Stomach (tissue), 4 donors: ENCODE results near the gene ELOVL1.

Source experiments
- POLR2A ChIP-seq, 4 donors: fragments of 450-650 bp; IDR thresholded peaks; one replicate each; pipeline ENCODE4 v1.6.1; 2016; ENCODE audit warnings: antibody characterized with exemption in 4 of 4, control low read depth in 2 of 4, mild to moderate bottlenecking in 1 of 4, moderate library complexity in 1 of 4
- TF ChIP-seq, protein P1 (sequence below), 7 experiments: fragments of 450-650 bp in 4 of 7; fragments of 200-600 bp in 3 of 7; sonication (generic) in 3 of 7; IDR thresholded peaks; one replicate each; pipeline ENCODE4 v1.5.1; 2016 to 2019; ENCODE audit warnings: antibody characterized with exemption in 7 of 7, control low read depth in 2 of 7, mild to moderate bottlenecking in 1 of 7

- TF ChIP-seq, protein P1, sequence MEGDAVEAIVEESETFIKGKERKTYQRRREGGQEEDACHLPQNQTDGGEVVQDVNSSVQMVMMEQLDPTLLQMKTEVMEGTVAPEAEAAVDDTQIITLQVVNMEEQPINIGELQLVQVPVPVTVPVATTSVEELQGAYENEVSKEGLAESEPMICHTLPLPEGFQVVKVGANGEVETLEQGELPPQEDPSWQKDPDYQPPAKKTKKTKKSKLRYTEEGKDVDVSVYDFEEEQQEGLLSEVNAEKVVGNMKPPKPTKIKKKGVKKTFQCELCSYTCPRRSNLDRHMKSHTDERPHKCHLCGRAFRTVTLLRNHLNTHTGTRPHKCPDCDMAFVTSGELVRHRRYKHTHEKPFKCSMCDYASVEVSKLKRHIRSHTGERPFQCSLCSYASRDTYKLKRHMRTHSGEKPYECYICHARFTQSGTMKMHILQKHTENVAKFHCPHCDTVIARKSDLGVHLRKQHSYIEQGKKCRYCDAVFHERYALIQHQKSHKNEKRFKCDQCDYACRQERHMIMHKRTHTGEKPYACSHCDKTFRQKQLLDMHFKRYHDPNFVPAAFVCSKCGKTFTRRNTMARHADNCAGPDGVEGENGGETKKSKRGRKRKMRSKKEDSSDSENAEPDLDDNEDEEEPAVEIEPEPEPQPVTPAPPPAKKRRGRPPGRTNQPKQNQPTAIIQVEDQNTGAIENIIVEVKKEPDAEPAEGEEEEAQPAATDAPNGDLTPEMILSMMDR (IDR thresholded peaks at IDR 0.05) = no peak
- TF ChIP-seq POLR2A (IDR thresholded peaks at IDR 0.05) = no peak
These were observed 37.6 kb downstream of the ELOVL1 start for GRCh38 chr1:43329995-43330751.
